Osteoblast (primary cell): ENCODE measurements around the gene HACD1. TPM values are rescaled to one million over a fixed set of nuclear protein-coding genes. Genes with fewer than 3 reads are reported as not detected.

ENCODE experiments used
- DNase-seq: peaks from one replicate; pipeline ENCODE4 v3.0.0; 2011; ENCODE audit warnings: low spot score, mixed read lengths; ENCODE audit not compliant: insufficient read length; ENCODE audit errors: missing footprints
- H2AFZ ChIP-seq: 2 replicates; pipeline ENCODE4 v1.6.0; 2011; ENCODE audit warnings: mild to moderate bottlenecking, low read length
- H3K27ac ChIP-seq: 2 replicates; pipeline ENCODE4 v1.5.1; 2011; ENCODE audit warnings: mild to moderate bottlenecking, low read depth, low read length, moderate library complexity
- H3K27me3 ChIP-seq: 2 replicates; pipeline ENCODE4 v1.6.0; 2012; ENCODE audit warnings: mild to moderate bottlenecking, control low read depth, inconsistent platforms, low read length, moderate library complexity; ENCODE audit not compliant: insufficient read depth
- H3K36me3 ChIP-seq: 2 replicates; pipeline ENCODE4 v1.5.1; 2011; ENCODE audit warnings: mild to moderate bottlenecking, low read length, control low read depth, moderate library complexity; ENCODE audit not compliant: insufficient read depth
- H3K4me1 ChIP-seq: 2 replicates; pipeline ENCODE4 v1.5.1; 2011; ENCODE audit warnings: mild to moderate bottlenecking, low read length, control low read depth, moderate library complexity; ENCODE audit not compliant: insufficient read depth
- H3K4me2 ChIP-seq: 2 replicates; pipeline ENCODE4 v1.6.0; 2011; ENCODE audit warnings: mild to moderate bottlenecking, low read length; ENCODE audit not compliant: insufficient read depth
- H3K4me3 ChIP-seq: fragments of 200-600 bp; sonication (generic); 3 replicates; pipeline ENCODE4 v1.5.1; 2012; ENCODE audit warnings: mild to moderate bottlenecking, low read length, inconsistent platforms; ENCODE audit not compliant: insufficient read depth
- H3K79me2 ChIP-seq: 2 replicates; pipeline ENCODE4 v1.6.0; 2012; ENCODE audit warnings: mild to moderate bottlenecking, low read length, control low read depth, inconsistent platforms; ENCODE audit not compliant: insufficient read depth
- H3K9me3 ChIP-seq: 2 replicates; pipeline ENCODE4 v1.5.1; 2011; ENCODE audit warnings: low read depth, low read length, control low read depth
- H4K20me1 ChIP-seq: 2 replicates; pipeline ENCODE4 v1.6.0; 2012; ENCODE audit warnings: mild to moderate bottlenecking, low read length, control low read depth; ENCODE audit not compliant: insufficient read depth
- small RNA-seq: library from RNA; depleted of rRNA; stranded (forward); fragments of <200 nt; gene quantifications from one replicate; pipeline ENCODE3, GENCODE V24; 2012
- total RNA-seq: library from RNA; depleted of rRNA; stranded (reverse); fragments of >200 nt; gene quantifications from 2 replicates; pipeline ENCODE4 v1.2.3, GENCODE V29; 2012
- TF ChIP-seq, protein P1 (sequence below): IDR thresholded peaks from 2 replicates; pipeline ENCODE4 v1.5.1; 2011; ENCODE audit warnings: mild to moderate bottlenecking, low read depth, low read length, moderate library complexity; ENCODE audit errors: extremely low read depth

Gene HACD1
- total RNA-seq, 1 donor = 30.0 TPM

DNA sequence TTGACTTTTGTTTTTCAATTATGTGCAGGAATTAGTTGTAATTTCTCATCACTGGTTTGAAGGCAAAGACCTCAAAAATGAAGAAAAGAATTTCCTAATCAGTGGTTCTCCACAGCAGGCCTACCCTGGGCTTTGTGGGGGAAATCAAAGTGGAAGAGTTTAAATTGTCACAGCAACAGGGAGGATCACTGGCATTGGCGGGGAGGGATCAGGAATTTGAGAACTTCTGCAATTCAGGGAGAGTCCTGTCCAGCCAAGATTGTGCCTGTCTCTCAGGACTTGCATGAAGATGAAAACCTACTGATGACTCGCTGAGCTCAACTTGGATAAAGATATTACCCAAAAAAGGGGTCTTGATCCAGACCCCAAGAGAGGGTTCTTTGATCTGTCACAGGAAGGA lies 70.1 kb downstream of the HACD1 start:
- no peak for DNase-seq
- H3K4me3 ChIP-seq = no peak overlapping the region
- H4K20me1 ChIP-seq = no peaks in the 10 kb centered on the region

DNA sequence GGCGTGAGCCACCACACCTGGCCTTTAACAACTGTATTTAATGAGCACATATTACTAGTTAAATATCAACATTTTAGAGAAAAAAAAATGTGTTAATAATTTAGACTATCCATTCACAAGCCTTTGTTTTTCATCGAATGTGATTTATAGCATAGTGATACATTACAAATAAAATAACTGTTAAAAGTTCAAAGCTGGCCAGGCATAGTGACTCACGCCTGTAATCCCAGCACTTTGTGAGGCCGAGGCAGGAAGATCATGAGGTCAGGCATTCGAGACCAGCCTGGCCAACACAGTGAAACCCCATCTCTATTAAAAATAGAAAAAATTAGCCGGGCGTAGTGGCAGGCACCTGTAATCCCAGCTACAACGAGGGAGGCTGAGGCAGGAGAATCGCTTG lies 72.7 kb downstream of the HACD1 start:
- Histone ChIP-seq H4K20me1 (no peaks in the 10 kb centered on the region), H3K4me2 (no peak overlapping the region), H3K4me3 (no peak overlapping the region), H3K36me3 (no peaks in the 10 kb centered on the region), H3K9me3 (no peaks in the 10 kb centered on the region), H3K27me3 (no peaks in the 10 kb centered on the region), H3K79me2 (no peaks in the 10 kb centered on the region), H3K27ac (no peak overlapping the region), H2AFZ (no peak overlapping the region), H3K4me1 (no peaks in the 10 kb centered on the region)
- TF ChIP-seq, protein P1, sequence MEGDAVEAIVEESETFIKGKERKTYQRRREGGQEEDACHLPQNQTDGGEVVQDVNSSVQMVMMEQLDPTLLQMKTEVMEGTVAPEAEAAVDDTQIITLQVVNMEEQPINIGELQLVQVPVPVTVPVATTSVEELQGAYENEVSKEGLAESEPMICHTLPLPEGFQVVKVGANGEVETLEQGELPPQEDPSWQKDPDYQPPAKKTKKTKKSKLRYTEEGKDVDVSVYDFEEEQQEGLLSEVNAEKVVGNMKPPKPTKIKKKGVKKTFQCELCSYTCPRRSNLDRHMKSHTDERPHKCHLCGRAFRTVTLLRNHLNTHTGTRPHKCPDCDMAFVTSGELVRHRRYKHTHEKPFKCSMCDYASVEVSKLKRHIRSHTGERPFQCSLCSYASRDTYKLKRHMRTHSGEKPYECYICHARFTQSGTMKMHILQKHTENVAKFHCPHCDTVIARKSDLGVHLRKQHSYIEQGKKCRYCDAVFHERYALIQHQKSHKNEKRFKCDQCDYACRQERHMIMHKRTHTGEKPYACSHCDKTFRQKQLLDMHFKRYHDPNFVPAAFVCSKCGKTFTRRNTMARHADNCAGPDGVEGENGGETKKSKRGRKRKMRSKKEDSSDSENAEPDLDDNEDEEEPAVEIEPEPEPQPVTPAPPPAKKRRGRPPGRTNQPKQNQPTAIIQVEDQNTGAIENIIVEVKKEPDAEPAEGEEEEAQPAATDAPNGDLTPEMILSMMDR = no peak
- peak; percentile 9 for DNase-seq

More for the DNA sequence above, 70.1 kb downstream of the HACD1 start:
- no peaks in the 10 kb centered on the region for H3K4me1 ChIP-seq
- no peaks in the 10 kb centered on the region for H3K36me3 ChIP-seq
- H3K79me2 ChIP-seq = no peaks in the 10 kb centered on the region
- H3K27ac ChIP-seq = no peak overlapping the region
- TF ChIP-seq, protein P1 = no peak
- no peaks in the 10 kb centered on the region for H3K27me3 ChIP-seq
- no peak overlapping the region for H2AFZ ChIP-seq
- no peaks in the 10 kb centered on the region for H3K9me3 ChIP-seq
- no peak overlapping the region for H3K4me2 ChIP-seq

Small RNAs within 50 kb of the gene (small RNA-seq; reads per million reads assigned to genes)
- gene AC069542.2 = not detected

Other genes starting within 250 kb of the HACD1 start
- gene ST8SIA6, start 162.8 kb downstream of the HACD1 start, total RNA-seq = 0.36 and 0.88 TPM in 2 replicates
- gene STAM, start 26.8 kb upstream of the HACD1 start, total RNA-seq = 45.6 and 56.0 TPM in 2 replicates
- gene TMEM236, start 134.8 kb upstream of the HACD1 start, total RNA-seq = under 0.01 TPM in 2 replicates
- under 0.01 and 0.36 TPM in 2 replicates for gene MRC1, start 192.0 kb upstream of the HACD1 start, total RNA-seq